GM12878 (cell line): ENCODE results near the gene LSAMP. TPM values are rescaled to one million over a fixed set of nuclear protein-coding genes. Genes with fewer than 3 reads are reported as not detected.

Experiments used
- ATAC-seq: fragments of 200-7000 bp; cut with Tn5 transposase; 3 replicates; pipeline ENCODE4 v1.9.1; 2020; ENCODE audit warnings: mild to moderate bottlenecking, moderate library complexity
- BruUV-seq: library from RNA; stranded (reverse); fragments of 400-500 nt; replicated peaks from 2 replicates; lab custom pipeline; 2021; lab: Mats Ljungman, UMichigan
- CTCF ChIA-PET: fragments of 300-600 bp; sonication (Branson Sonifier 250); formaldehyde crosslinking; extraction: SDS; loops from one replicate; lab custom pipeline; 2021; ENCODE audit warnings: inconsistent platforms; lab: Yijun Ruan, JAX
- POLR2A ChIA-PET: fragments of 350-600 bp; formaldehyde crosslinking; extraction: SDS; loops from one replicate; lab custom pipeline; 2021; ENCODE audit warnings: inconsistent platforms; lab: Charles Lee
- RAD21 ChIA-PET: fragments of 300-600 bp; sonication (Branson Sonifier 250); formaldehyde crosslinking; loops from one replicate; lab custom pipeline; 2023; ENCODE audit warnings: antibody characterized with exemption; ENCODE audit not compliant: unreplicated experiment; lab: Charles Lee
- SMC1A ChIA-PET: fragments of 300-600 bp; sonication (Branson Sonifier 250); formaldehyde crosslinking; loops from one replicate; lab custom pipeline; 2023; ENCODE audit not compliant: unreplicated experiment, uncharacterized antibody; lab: Charles Lee
- DNase-seq: peaks from one replicate; pipeline ENCODE4 v3.0.0-alpha.2; 2011; ENCODE audit warnings: low read depth, low spot score
- FAIRE-seq: peaks from 3 replicates; lab custom pipeline; 2011; peaks lifted over from hg19 to GRCh38; lab: Jason Lieb, UNC
- H2AFZ ChIP-seq: 2 replicates; pipeline ENCODE4 v1.6.0; 2011; ENCODE audit warnings: low read depth, low read length, control low read depth; ENCODE audit not compliant: control insufficient read depth
- H3K27ac ChIP-seq: 2 replicates; pipeline ENCODE4 v1.5.1; 2011; ENCODE audit warnings: control low read depth; ENCODE audit not compliant: control insufficient read depth, insufficient read depth
- H3K27me3 ChIP-seq, 2 experiments: replicated peaks in 1 of 2; 2 replicates each; pipeline versions ENCODE4 v1.6.0 to v1.6.1; 2011; ENCODE audit warnings: low read length in 1 of 2; ENCODE audit not compliant: control insufficient read depth in 2 of 2, insufficient read depth in 2 of 2
- H3K36me3 ChIP-seq, 2 experiments: 2 replicates each; pipeline ENCODE4 v1.5.1; 2011; ENCODE audit warnings: low read length in 1 of 2; ENCODE audit not compliant: control insufficient read depth in 2 of 2, insufficient read depth in 2 of 2
- H3K4me1 ChIP-seq: 2 replicates; pipeline ENCODE4 v1.6.1; 2011; ENCODE audit warnings: mild to moderate bottlenecking, low read length, moderate library complexity, mixed read lengths; ENCODE audit not compliant: control insufficient read depth, insufficient read depth
- H3K4me2 ChIP-seq: 2 replicates; pipeline ENCODE4 v1.6.0; 2011; ENCODE audit warnings: control low read depth; ENCODE audit not compliant: control insufficient read depth, insufficient read depth
- H3K4me3 ChIP-seq: fragments of 200-600 bp; sonication (generic); 2 replicates; pipeline ENCODE4 v1.5.1; 2016
- H3K79me2 ChIP-seq: 2 replicates; pipeline ENCODE4 v1.6.0; 2011; ENCODE audit warnings: low read length; ENCODE audit not compliant: control insufficient read depth, insufficient read depth
- H3K9ac ChIP-seq: 2 replicates; pipeline ENCODE4 v1.8.0; 2011; ENCODE audit warnings: low read length, control low read depth, mixed read lengths; ENCODE audit not compliant: control insufficient read depth, insufficient read depth
- H3K9me3 ChIP-seq: replicated peaks from 3 replicates; pipeline ENCODE4 v1.5.1; 2011; ENCODE audit warnings: mild to moderate bottlenecking, low read length; ENCODE audit not compliant: control insufficient read depth, insufficient read depth
- H4K20me1 ChIP-seq: 2 replicates; pipeline ENCODE4 v1.6.0; 2011; ENCODE audit not compliant: control insufficient read depth, insufficient read depth
- DPF2 ChIP-seq: fragments of 450-650 bp; IDR thresholded peaks from 2 replicates; pipeline ENCODE4 v1.6.1; 2017; ENCODE audit warnings: mild to moderate bottlenecking
- GATAD2B ChIP-seq: fragments of 450-650 bp; conservative IDR thresholded peaks from 2 replicates; pipeline ENCODE4 v1.6.1; 2017; ENCODE audit warnings: low read depth, mild to moderate bottlenecking, moderate library complexity
- MXI1 ChIP-seq: fragments of 150-350 bp; IDR thresholded peaks from 2 replicates; pipeline ENCODE4 v1.6.1; 2011; ENCODE audit warnings: low read depth, mild to moderate bottlenecking, inconsistent platforms, low read length, improper control_type of control experiment
- NKRF ChIP-seq: fragments of 450-650 bp; conservative IDR thresholded peaks from 2 replicates; pipeline ENCODE4 v1.6.1; 2017; ENCODE audit warnings: mild to moderate bottlenecking, moderate library complexity
- NR2F1 ChIP-seq: fragments of 450-650 bp; conservative IDR thresholded peaks from 2 replicates; pipeline ENCODE4 v1.6.1; 2017; ENCODE audit warnings: mild to moderate bottlenecking
- PML ChIP-seq: IDR thresholded peaks from 2 replicates; pipeline ENCODE4 v1.6.1; 2012; ENCODE audit warnings: low read length, inconsistent platforms
- POLR2AphosphoS5 ChIP-seq: IDR thresholded peaks from 2 replicates; pipeline ENCODE4 v1.6.1; 2011; ENCODE audit warnings: mild to moderate bottlenecking, low read length, inconsistent platforms
- RELA ChIP-seq: fragments of 450-650 bp; IDR thresholded peaks from 2 replicates; pipeline ENCODE4 v1.8.0; 2014; ENCODE audit warnings: borderline replicate concordance; ENCODE audit not compliant: partially characterized antibody
- SIN3A ChIP-seq: IDR thresholded peaks from 2 replicates; pipeline ENCODE4 v1.6.1; 2012; ENCODE audit warnings: low read depth, low read length, improper control_type of control experiment
- SMARCA5 ChIP-seq: fragments of 450-650 bp; IDR thresholded peaks from 2 replicates; pipeline ENCODE4 v1.6.1; 2017; ENCODE audit warnings: mild to moderate bottlenecking
- STAT3 ChIP-seq: IDR thresholded peaks from 2 replicates; pipeline ENCODE4 v1.6.1; 2011; ENCODE audit warnings: low read depth, low read length, improper control_type of control experiment
- TCF7 ChIP-seq: IDR thresholded peaks from 2 replicates; pipeline ENCODE4 v1.6.1; 2014; ENCODE audit warnings: antibody characterized with exemption, borderline replicate concordance
- USF2 ChIP-seq: IDR thresholded peaks from 2 replicates; pipeline ENCODE4 v1.6.1; 2011; ENCODE audit warnings: low read depth, low read length, improper control_type of control experiment, borderline replicate concordance
- YY1 ChIP-seq: IDR thresholded peaks from 2 replicates; pipeline ENCODE4 v1.6.1; 2011; ENCODE audit warnings: low read depth, mild to moderate bottlenecking, low read length
- ZNF622 ChIP-seq: fragments of 450-650 bp; IDR thresholded peaks from 2 replicates; pipeline ENCODE4 v1.6.1; 2017; ENCODE audit warnings: mild to moderate bottlenecking, inconsistent platforms
- ZNF687 ChIP-seq: fragments of 450-650 bp; IDR thresholded peaks from 2 replicates; pipeline ENCODE4 v1.6.1; 2017; ENCODE audit warnings: mild to moderate bottlenecking, moderate library complexity
- WGBS: methylation state at CpG from one replicate; pipeline ENCODE4 v1.1.6; 2016; ENCODE audit warnings: low lambda C conversion rate; ENCODE audit not compliant: insufficient replicate concordance, insufficient coverage; ENCODE audit errors: missing lambda C conversion rate; 5-methylcytosine and 5-hydroxymethylcytosine counted together
- in situ Hi-C: fragments of 300-500 bp; cut with MboI; formaldehyde crosslinking; loops from 9 replicates; pipeline ENCODE4 v1.14.3; 2018; ENCODE audit warnings: mixed read lengths
- intact Hi-C: fragments of 100-400 bp; cut with micrococcal nuclease; formaldehyde crosslinking; loops from one replicate; pipeline ENCODE4 v1.14.2; 2022; ENCODE audit not compliant: unreplicated experiment
- polyA plus RNA-seq, 11 experiments: library from polyadenylated mRNA; depleted of rRNA in 4 of 11; unstranded in 6 of 11; stranded (reverse) in 5 of 11; fragments of >200 nt; fragmentation: Nextera tagmentation in 4 of 11; fragmentation: Illumina TruSeq in 1 of 11; extraction: Ambion mirVana in 4 of 11; extraction: Trizol in 1 of 11; gene quantifications; 1 replicate in 1 of 11; 2 replicates in 10 of 11; pipeline versions ENCODE4 v1.2.1 to v1.2.3, GENCODE V29; 2011 to 2016; ENCODE audit warnings: inconsistent platforms in 2 of 11, missing spikeins in 2 of 11, low read depth in 1 of 11
- total RNA-seq, 4 experiments: library from RNA; depleted of rRNA in 3 of 4; stranded (reverse); fragments of >200 nt in 3 of 4; fragmentation: Illumina TruSeq in 1 of 4; extraction: Trizol in 1 of 4; gene quantifications; 2 replicates each; pipeline versions ENCODE4 v1.2.1 to v1.2.3, GENCODE V29; 2013 to 2021

Gene LSAMP
- total and polyA plus RNA-seq, 10 of the 15 experiments (the other 5 are each of a cell fraction or from before 2014, with no cell fraction given), result 2.0 to 12.7 (median 6.5) TPM

GRCh38 chr3:115861166-115861733 lies 584.0 kb downstream of the LSAMP start:
- TF ChIP-seq ZNF687 (no peak), ZNF622 (no peak), STAT3 (no peak), SMARCA5 (no peak), SIN3A (no peak), TCF7 (no peak), NR2F1 (no peak), POLR2AphosphoS5 (no peak), PML (no peak), YY1 (no peak), USF2 (no peak), NKRF (no peak), RELA (no peak), GATAD2B (no peak), DPF2 (no peak), MXI1 (no peak)
- ChIA-PET CTCF (interaction anchor here (1.2 kb wide), 1 partner anchor 12 kb away, joined by 4 read pairs; no protein-coding TSS in a partner anchor), SMC1A (interaction anchor here (1.1 to 1.2 kb wide), 2 partner anchors 16 to 26 kb away, joined by 3 to 4 read pairs; no protein-coding TSS in a partner anchor)

More at GRCh38 chr3:115861166-115861733, 584.0 kb downstream of the LSAMP start:
- H3K4me3 ChIP-seq, result no peak overlapping the region
- H2AFZ ChIP-seq, result no peak overlapping the region
- H3K36me3 ChIP-seq, result no peaks in the 10 kb centered on the region
- WGBS, result 6% methylated on average over 6 of the region's 6 CpGs
- DNase-seq, result no peak
- intact Hi-C loops, result no loop called here
- H4K20me1 ChIP-seq, result no peaks in the 10 kb centered on the region
- BruUV-seq, result no TSS peak
- H3K79me2 ChIP-seq, result no peaks in the 10 kb centered on the region
- H3K4me2 ChIP-seq, result no peak overlapping the region
- H3K27me3 ChIP-seq, result 0 out of 4 replicates have a peak, but pooled peaks cover 0 to 2% of the 10 kb centered on the region in 2 experiments
- H3K27ac ChIP-seq, result no peak overlapping the region
- peak; percentile 46; the same call in 1 of the 3 replicates for ATAC-seq
- ChIA-PET POLR2A (no interaction called here), RAD21 (no interaction called here)
- FAIRE-seq, result no peak
- H3K4me1 ChIP-seq, result no peaks in the 10 kb centered on the region
- no peaks in the 10 kb centered on the region for H3K9me3 ChIP-seq
- in situ Hi-C loops, result no loop called here
- no peak overlapping the region for H3K9ac ChIP-seq
